Keratinocyte (primary cell): ENCODE results near the gene TROAP. TPM values are rescaled to one million over a fixed set of nuclear protein-coding genes. Genes with fewer than 3 reads are reported as not detected.
"Not testable (repeated sequence)": the region's sequence is repeated elsewhere in the genome, so short reads cannot be mapped to it uniquely, and the experiment has no call there.

Experiments
- DNase-seq: peaks from one replicate; pipeline ENCODE4 v3.0.0-alpha.2; 2011; ENCODE audit warnings: low read depth, missing footprints, low spot score
- FAIRE-seq: peaks from 2 replicates; lab custom pipeline; 2011; peaks lifted over from hg19 to GRCh38; lab: Jason Lieb, UNC
- H2AFZ ChIP-seq: 2 replicates; pipeline ENCODE4 v1.6.0; 2012; ENCODE audit warnings: low read length, control low read depth, inconsistent platforms; ENCODE audit not compliant: control insufficient read depth
- H3K27ac ChIP-seq: 2 replicates; pipeline ENCODE4 v1.5.1; 2011; ENCODE audit warnings: low read length; ENCODE audit not compliant: control insufficient read depth, insufficient read depth
- H3K27me3 ChIP-seq: 3 replicates; pipeline ENCODE4 v1.6.0; 2011; ENCODE audit warnings: low read length; ENCODE audit not compliant: control insufficient read depth, insufficient read depth; ENCODE audit errors: extremely low read depth
- H3K36me3 ChIP-seq, 2 experiments: 2 replicates in 1 of 2; 3 replicates in 1 of 2; pipeline ENCODE4 v1.5.1; 2011; ENCODE audit warnings: low read length in 2 of 2, mild to moderate bottlenecking in 1 of 2; ENCODE audit not compliant: control insufficient read depth in 2 of 2, insufficient read depth in 2 of 2; ENCODE audit errors: extremely low read depth in 1 of 2
- H3K4me1 ChIP-seq: 3 replicates; pipeline ENCODE4 v1.5.1; 2011; ENCODE audit warnings: low read length; ENCODE audit not compliant: control insufficient read depth, insufficient read depth; ENCODE audit errors: extremely low read depth
- H3K4me2 ChIP-seq: 3 replicates; pipeline ENCODE4 v1.6.0; 2011; ENCODE audit warnings: low read depth, low read length; ENCODE audit not compliant: control insufficient read depth, insufficient read depth; ENCODE audit errors: extremely low read depth
- H3K4me3 ChIP-seq, 3 experiments: fragments of 200-600 bp in 1 of 3; sonication (generic) in 1 of 3; 2 replicates in 2 of 3; 3 replicates in 1 of 3; pipeline ENCODE4 v1.5.1; 2011 to 2016; ENCODE audit warnings: low read length in 3 of 3, mild to moderate bottlenecking in 3 of 3, control low read depth in 2 of 3, inconsistent platforms in 1 of 3, low read depth in 1 of 3, mixed read lengths in 1 of 3, mixed run types in 1 of 3, moderate library complexity in 1 of 3; ENCODE audit not compliant: control insufficient read depth in 2 of 3, insufficient read depth in 2 of 3; ENCODE audit errors: extremely low read depth in 1 of 3
- H3K79me2 ChIP-seq: 2 replicates; pipeline ENCODE4 v1.6.0; 2012; ENCODE audit warnings: low read length; ENCODE audit not compliant: control insufficient read depth, insufficient read depth
- H3K9ac ChIP-seq: 3 replicates; pipeline ENCODE4 v1.6.0; 2011; ENCODE audit warnings: low read length; ENCODE audit not compliant: control insufficient read depth, insufficient read depth; ENCODE audit errors: extremely low read depth
- H3K9me1 ChIP-seq: 3 replicates; pipeline ENCODE4 v1.6.0; 2011; ENCODE audit warnings: low read length; ENCODE audit not compliant: control insufficient read depth, insufficient read depth; ENCODE audit errors: extremely low read depth
- H3K9me3 ChIP-seq: 2 replicates; pipeline ENCODE4 v1.5.1; 2012; ENCODE audit warnings: low read depth, low read length; ENCODE audit not compliant: control insufficient read depth
- H4K20me1 ChIP-seq: 3 replicates; pipeline ENCODE4 v1.6.0; 2011; ENCODE audit warnings: low read length; ENCODE audit not compliant: control insufficient read depth, insufficient read depth; ENCODE audit errors: extremely low read depth
- EZH2 ChIP-seq: IDR thresholded peaks from one replicate; pipeline ENCODE4 v1.6.1; 2012; ENCODE audit warnings: inconsistent platforms, mild to moderate bottlenecking, low read length, moderate library complexity
- dilution Hi-C: fragments of 300-500 bp; cut with MboI; formaldehyde crosslinking; loops from one replicate; pipeline ENCODE4 v1.7.0; 2020; ENCODE audit warnings: low sequenced_read_pairs; ENCODE audit not compliant: extremely low pct_ligation_motif_present
- polyA plus RNA-seq, 5 experiments: library from polyadenylated mRNA; depleted of rRNA in 3 of 5; stranded (reverse) in 3 of 5; stranded (forward) in 1 of 5; unstranded in 1 of 5; fragments of >200 nt; gene quantifications; 1 replicate in 1 of 5; 2 replicates in 3 of 5; 3 replicates in 1 of 5; pipeline versions ENCODE4 v1.2.1 to v1.2.3, GENCODE V29; 2011 to 2012; ENCODE audit warnings: missing spikeins in 2 of 5, low read depth in 1 of 5, low replicate concordance in 1 of 5
- TF ChIP-seq, protein P1 (sequence below), 3 experiments: IDR thresholded peaks in 1 of 3; conservative IDR thresholded peaks in 1 of 3; optimal IDR thresholded peaks in 1 of 3; 2 replicates in 2 of 3; 3 replicates in 1 of 3; pipeline versions ENCODE3 to v1.5.1; 2011; ENCODE audit warnings: low read length in 3 of 3, mild to moderate bottlenecking in 3 of 3, moderate library complexity in 2 of 3, control low read depth in 1 of 3, inconsistent platforms in 1 of 3; ENCODE audit not compliant: insufficient read depth in 2 of 3; ENCODE audit errors: extremely low read depth in 1 of 3

The TROAP gene
- polyA plus RNA-seq, 1 donor (not counting 4 experiments of a cell fraction or from before 2014, with no cell fraction given), result 14.1 TPM

DNA sequence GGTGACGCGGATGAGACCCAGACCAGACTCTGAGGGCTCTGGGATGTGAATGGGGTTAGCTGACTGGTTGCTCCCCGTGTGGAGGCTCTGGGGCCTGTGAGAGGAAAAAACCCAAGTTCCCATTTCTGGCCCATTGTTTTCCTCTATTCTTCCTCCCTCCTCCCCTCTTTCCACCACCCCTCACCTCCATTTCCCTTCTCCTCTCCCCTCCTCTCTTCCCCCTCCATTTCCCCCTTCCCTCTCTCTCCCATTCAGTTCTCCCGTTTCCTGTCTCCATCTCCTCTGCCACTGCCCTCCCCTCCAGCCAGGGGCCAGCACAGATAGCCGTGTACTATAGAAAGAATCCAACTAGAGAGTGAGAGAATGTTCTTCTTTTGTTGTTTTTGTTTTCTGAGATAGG lies 40.8 kb upstream of the TROAP start:
- Histone ChIP-seq H3K9ac (no peak overlapping the region), H3K27ac (no peak overlapping the region), H3K36me3 (no peaks in the 10 kb centered on the region), H3K4me3 (no peak overlapping the region), H3K9me1 (no peaks in the 10 kb centered on the region), H3K79me2 (no peaks in the 10 kb centered on the region), H3K9me3 (no peaks in the 10 kb centered on the region), H3K27me3 (no peaks in the 10 kb centered on the region), H4K20me1 (no peaks in the 10 kb centered on the region), H2AFZ (no peak overlapping the region), H3K4me2 (no peak overlapping the region), H3K4me1 (peaks cover 11% of the 10 kb centered on the region)
- FAIRE-seq, result no peak
- dilution Hi-C loops, result no loop called here
- TF ChIP-seq, protein P1, sequence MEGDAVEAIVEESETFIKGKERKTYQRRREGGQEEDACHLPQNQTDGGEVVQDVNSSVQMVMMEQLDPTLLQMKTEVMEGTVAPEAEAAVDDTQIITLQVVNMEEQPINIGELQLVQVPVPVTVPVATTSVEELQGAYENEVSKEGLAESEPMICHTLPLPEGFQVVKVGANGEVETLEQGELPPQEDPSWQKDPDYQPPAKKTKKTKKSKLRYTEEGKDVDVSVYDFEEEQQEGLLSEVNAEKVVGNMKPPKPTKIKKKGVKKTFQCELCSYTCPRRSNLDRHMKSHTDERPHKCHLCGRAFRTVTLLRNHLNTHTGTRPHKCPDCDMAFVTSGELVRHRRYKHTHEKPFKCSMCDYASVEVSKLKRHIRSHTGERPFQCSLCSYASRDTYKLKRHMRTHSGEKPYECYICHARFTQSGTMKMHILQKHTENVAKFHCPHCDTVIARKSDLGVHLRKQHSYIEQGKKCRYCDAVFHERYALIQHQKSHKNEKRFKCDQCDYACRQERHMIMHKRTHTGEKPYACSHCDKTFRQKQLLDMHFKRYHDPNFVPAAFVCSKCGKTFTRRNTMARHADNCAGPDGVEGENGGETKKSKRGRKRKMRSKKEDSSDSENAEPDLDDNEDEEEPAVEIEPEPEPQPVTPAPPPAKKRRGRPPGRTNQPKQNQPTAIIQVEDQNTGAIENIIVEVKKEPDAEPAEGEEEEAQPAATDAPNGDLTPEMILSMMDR (optimal IDR thresholded peaks at IDR 0.05 in 1 of 3, IDR thresholded peaks at IDR 0.05 in 1 of 3, conservative IDR thresholded peaks at IDR 0.05 in 1 of 3; ENCODE audit: extremely low read depth in 1 of 3, insufficient read depth in 2 of 3, low read length in 3 of 3), result no peak
- TF ChIP-seq EZH2, result no peak
- no peak for DNase-seq

DNA sequence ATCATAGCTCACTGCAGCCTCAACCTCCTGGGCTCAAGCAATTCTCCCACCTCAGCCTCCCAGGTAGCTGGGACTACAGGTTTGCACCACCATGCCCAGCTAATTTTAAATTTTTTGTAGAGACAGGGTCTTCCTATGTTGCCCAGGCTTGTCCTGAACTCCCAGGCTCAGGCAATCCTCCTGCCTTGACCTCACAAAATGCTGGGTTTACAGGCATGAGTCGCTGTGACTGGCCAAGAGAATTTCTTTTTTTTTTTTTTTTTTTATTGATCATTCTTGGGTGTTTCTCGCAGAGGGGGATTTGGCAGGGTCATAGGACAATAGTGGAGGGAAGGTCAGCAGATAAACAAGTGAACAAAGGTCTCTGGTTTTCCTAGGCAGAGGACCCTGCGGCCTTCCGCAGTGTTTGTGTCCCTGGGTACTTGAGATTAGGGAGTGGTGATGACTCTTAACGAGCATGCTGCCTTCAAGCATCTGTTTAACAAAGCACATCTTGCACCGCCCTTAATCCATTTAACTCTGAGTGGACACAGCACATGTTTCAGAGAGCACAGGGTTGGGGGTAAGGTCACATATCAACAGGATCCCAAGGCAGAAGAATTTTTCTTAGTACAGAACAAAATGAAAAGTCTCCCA lies 40.2 kb upstream of the TROAP start:
- H3K27me3 ChIP-seq, H3K4me3 ChIP-seq, DNase-seq, dilution Hi-C loops, H2AFZ ChIP-seq, H3K9me1 ChIP-seq, H3K9me3 ChIP-seq, H3K4me2 ChIP-seq, FAIRE-seq, H3K4me1 ChIP-seq, H3K27ac ChIP-seq, H4K20me1 ChIP-seq, H3K9ac ChIP-seq, H3K36me3 ChIP-seq, H3K79me2 ChIP-seq: not testable (repeated sequence)
